Trophoblast cell (in vitro differentiated cells and primary cell): Measurements from ENCODE around the gene PRIMA1.

Source experiments
- DNase-seq, 2 donors: peaks; one replicate each; pipeline ENCODE4 v3.0.0-alpha.2; 2016
- H2AFZ ChIP-seq: 2 replicates; pipeline ENCODE4 v1.6.1; 2013; ENCODE audit warnings: low read length, moderate library complexity, mild to moderate bottlenecking; ENCODE audit not compliant: insufficient read depth, poor library complexity
- H2AK5ac ChIP-seq: 2 replicates; pipeline ENCODE4 v1.6.1; 2013; ENCODE audit warnings: mild to moderate bottlenecking, low read length
- H2BK120ac ChIP-seq: 2 replicates; pipeline ENCODE4 v1.6.1; 2013; ENCODE audit warnings: low read length, mild to moderate bottlenecking, moderate library complexity; ENCODE audit not compliant: insufficient read depth, poor library complexity
- H2BK12ac ChIP-seq: 2 replicates; pipeline ENCODE4 v1.6.1; 2013; ENCODE audit warnings: mild to moderate bottlenecking, low read length, moderate library complexity
- H2BK5ac ChIP-seq: 2 replicates; pipeline ENCODE4 v1.6.1; 2013; ENCODE audit warnings: low read length, low read depth, moderate library complexity, mild to moderate bottlenecking; ENCODE audit not compliant: poor library complexity
- H3K14ac ChIP-seq: 2 replicates; pipeline ENCODE4 v1.6.1; 2013; ENCODE audit warnings: mild to moderate bottlenecking, low read length
- H3K18ac ChIP-seq: 2 replicates; pipeline ENCODE4 v1.6.1; 2013; ENCODE audit warnings: mild to moderate bottlenecking, low read length
- H3K23ac ChIP-seq: 2 replicates; pipeline ENCODE4 v1.6.1; 2013; ENCODE audit warnings: low read length
- H3K27ac ChIP-seq: 2 replicates; pipeline ENCODE4 v1.5.1; 2013; ENCODE audit warnings: low read depth, mild to moderate bottlenecking, inconsistent platforms, low read length, moderate library complexity
- H3K27me3 ChIP-seq: 2 replicates; pipeline ENCODE4 v1.6.1; 2013; ENCODE audit warnings: inconsistent platforms, mild to moderate bottlenecking, low read length, moderate library complexity; ENCODE audit not compliant: insufficient read depth
- H3K36me3 ChIP-seq, 2 experiments: 1 replicate in 1 of 2; 2 replicates in 1 of 2; pipeline ENCODE4 v1.6.1; 2013; ENCODE audit warnings: low read length in 2 of 2, mild to moderate bottlenecking in 2 of 2, moderate library complexity in 1 of 2; ENCODE audit not compliant: insufficient read depth in 2 of 2, control insufficient read depth in 1 of 2
- H3K4ac ChIP-seq: 2 replicates; pipeline ENCODE4 v1.6.1; 2013; ENCODE audit warnings: low read depth, mild to moderate bottlenecking, low read length, moderate library complexity
- H3K4me1 ChIP-seq, 2 experiments: 1 replicate in 1 of 2; 2 replicates in 1 of 2; pipeline ENCODE4 v1.6.1; 2013; ENCODE audit warnings: low read length in 2 of 2, mild to moderate bottlenecking in 2 of 2, moderate library complexity in 1 of 2; ENCODE audit not compliant: insufficient read depth in 2 of 2, control insufficient read depth in 1 of 2
- H3K4me2 ChIP-seq: 2 replicates; pipeline ENCODE4 v1.6.1; 2013; ENCODE audit warnings: inconsistent platforms, mild to moderate bottlenecking, low read length, moderate library complexity
- H3K4me3 ChIP-seq: 2 replicates; pipeline ENCODE4 v1.5.1; 2013; ENCODE audit warnings: mild to moderate bottlenecking, low read depth, low read length, inconsistent platforms
- H3K79me1 ChIP-seq: one replicate; pipeline ENCODE4 v1.6.1; 2013; ENCODE audit warnings: low read length
- H3K79me2 ChIP-seq: 2 replicates; pipeline ENCODE4 v1.6.1; 2013; ENCODE audit warnings: low read length, mild to moderate bottlenecking; ENCODE audit not compliant: control insufficient read depth, insufficient read depth, poor library complexity
- H3K9ac ChIP-seq: 2 replicates; pipeline ENCODE4 v1.6.1; 2013; ENCODE audit warnings: mild to moderate bottlenecking, low read length
- H3K9me3 ChIP-seq: 2 replicates; pipeline ENCODE4 v1.6.1; 2013; ENCODE audit warnings: low read depth, mild to moderate bottlenecking, control low read depth, inconsistent platforms, low read length; ENCODE audit not compliant: insufficient read depth
- H4K12ac ChIP-seq: 2 replicates; pipeline ENCODE4 v1.6.1; 2013; ENCODE audit warnings: low read depth, mild to moderate bottlenecking, low read length, moderate library complexity
- H4K8ac ChIP-seq: 2 replicates; pipeline ENCODE4 v1.6.1; 2013; ENCODE audit warnings: low read depth, mild to moderate bottlenecking, low read length, moderate library complexity
- H4K91ac ChIP-seq: one replicate; pipeline ENCODE4 v1.6.1; 2013; ENCODE audit warnings: low read depth, mild to moderate bottlenecking, low read length, moderate library complexity
- WGBS: extraction: QIAGEN DNeasy Blood & Tissue Kit; methylation state at CpG from one replicate; pipeline ENCODE4 v1.1.7; 2013; ENCODE audit warnings: missing lambda C conversion rate; ENCODE audit not compliant: insufficient read length, insufficient coverage; ENCODE audit errors: extremely low coverage; 5-methylcytosine and 5-hydroxymethylcytosine counted together

The PRIMA1 gene

GRCh38 chr14:93784878-93785277 is 3.4 kb downstream of the PRIMA1 start:
- H3K18ac ChIP-seq, result no peak overlapping the region

GRCh38 chr14:93780813-93781400 is 7.4 kb downstream of the PRIMA1 start:
- Histone ChIP-seq H3K79me1 (no peaks in the 10 kb centered on the region), H3K4me2 (no peak overlapping the region), H3K14ac (no peak overlapping the region), H3K27ac (no peak overlapping the region), H2BK12ac (no peak overlapping the region), H4K8ac (no peak overlapping the region), H3K79me2 (no peaks in the 10 kb centered on the region), H3K36me3 (no peaks in the 10 kb centered on the region), H3K23ac (no peak overlapping the region), H3K4me1 (no peaks in the 10 kb centered on the region), H3K4me3 (no peak overlapping the region), H3K9ac (no peak overlapping the region), H3K9me3 (peaks cover 6% of the 10 kb centered on the region), H4K91ac (no peak overlapping the region), H3K27me3 (no peaks in the 10 kb centered on the region), H2BK120ac (no peak overlapping the region), H2AK5ac (no peak overlapping the region), H3K18ac (no peak overlapping the region), H2AFZ (no peak overlapping the region), H2BK5ac (no peak overlapping the region), H3K4ac (no peak overlapping the region), H4K12ac (no peak overlapping the region)
- no CpG with 5 or more reads among the region's 14 CpGs for WGBS
- DNase-seq, result no peak

More at GRCh38 chr14:93784878-93785277, 3.4 kb downstream of the PRIMA1 start:
- no peak overlapping the region for H2AK5ac ChIP-seq
- peaks cover 2% of the 10 kb centered on the region for H3K9me3 ChIP-seq
- no peak overlapping the region for H3K14ac ChIP-seq
- no peak overlapping the region for H3K4me3 ChIP-seq
- H4K12ac ChIP-seq, result no peak overlapping the region
- no peak overlapping the region for H2BK12ac ChIP-seq
- H2BK120ac ChIP-seq, result no peak overlapping the region
- H3K9ac ChIP-seq, result no peak overlapping the region
- peaks cover 28% of the 10 kb centered on the region for H3K27me3 ChIP-seq
- no CpG with 5 or more reads among the region's 3 CpGs for WGBS
- H3K4ac ChIP-seq, result no peak overlapping the region
- H3K79me2 ChIP-seq, result no peaks in the 10 kb centered on the region
- H3K23ac ChIP-seq, result no peak overlapping the region
- H2AFZ ChIP-seq, result no peak overlapping the region
- no peak overlapping the region for H3K4me2 ChIP-seq
- no peak overlapping the region for H3K27ac ChIP-seq
- no peak for DNase-seq
- H3K79me1 ChIP-seq, result no peaks in the 10 kb centered on the region
- no peak overlapping the region for H2BK5ac ChIP-seq
- no peak overlapping the region for H4K91ac ChIP-seq
- H3K4me1 ChIP-seq, result peaks cover 0 to 7% of the 10 kb centered on the region in 2 experiments
- H4K8ac ChIP-seq, result no peak overlapping the region
- no peaks in the 10 kb centered on the region for H3K36me3 ChIP-seq

GRCh38 chr14:93778856-93779629 is 9.2 kb downstream of the PRIMA1 start:
- Histone ChIP-seq H2BK120ac (no peak overlapping the region), H4K12ac (no peak overlapping the region), H3K27me3 (no peaks in the 10 kb centered on the region), H3K14ac (no peak overlapping the region), H4K91ac (no peak overlapping the region), H3K36me3 (no peaks in the 10 kb centered on the region), H2AFZ (no peak overlapping the region), H2BK12ac (no peak overlapping the region), H4K8ac (no peak overlapping the region), H3K4me1 (no peaks in the 10 kb centered on the region), H3K27ac (no peak overlapping the region), H3K79me2 (no peaks in the 10 kb centered on the region), H3K4me2 (no peak overlapping the region), H2BK5ac (no peak overlapping the region), H3K9ac (no peak overlapping the region), H3K4me3 (no peak overlapping the region), H3K9me3 (peaks cover 6% of the 10 kb centered on the region), H3K4ac (no peak overlapping the region), H2AK5ac (no peak overlapping the region), H3K79me1 (no peaks in the 10 kb centered on the region), H3K23ac (no peak overlapping the region), H3K18ac (no peak overlapping the region)
- no CpG with 5 or more reads among the region's 20 CpGs for WGBS
- no peak for DNase-seq

- H3K79me2 ChIP-seq, result no peaks in the 10 kb centered on the region
- DNase-seq, result no peak
- no peaks in the 10 kb centered on the region for H3K27me3 ChIP-seq
- H4K8ac ChIP-seq, result no peak overlapping the region
- H3K9me3 ChIP-seq, result peaks cover 6% of the 10 kb centered on the region
- no peak overlapping the region for H4K91ac ChIP-seq
- H3K14ac ChIP-seq, result no peak overlapping the region
- no peak overlapping the region for H2AK5ac ChIP-seq
- H2AFZ ChIP-seq, result no peak overlapping the region
- H4K12ac ChIP-seq, result no peak overlapping the region
- no peak overlapping the region for H3K27ac ChIP-seq
- no peaks in the 10 kb centered on the region for H3K4me1 ChIP-seq
- H3K4ac ChIP-seq, result no peak overlapping the region
- no peak overlapping the region for H3K9ac ChIP-seq
- H3K4me2 ChIP-seq, result no peak overlapping the region
- no peaks in the 10 kb centered on the region for H3K79me1 ChIP-seq
- H3K4me3 ChIP-seq, result no peak overlapping the region
- H2BK120ac ChIP-seq, result no peak overlapping the region
- H3K18ac ChIP-seq, result no peak overlapping the region
- H3K36me3 ChIP-seq, result no peaks in the 10 kb centered on the region
- no peak overlapping the region for H3K23ac ChIP-seq
- WGBS, result no CpG with 5 or more reads among the region's 8 CpGs
- no peak overlapping the region for H2BK5ac ChIP-seq
- no peak overlapping the region for H2BK12ac ChIP-seq
These were observed 9.8 kb downstream of the PRIMA1 start for GRCh38 chr14:93778453-93778852.
